Liver (tissue), 9 donors: ENCODE results near the gene PSEN1. TPM values are rescaled to one million over a fixed set of nuclear protein-coding genes. Genes with fewer than 3 reads are reported as not detected.

Source experiments
- DNase-seq: peaks from one replicate; pipeline ENCODE4 v3.0.0-alpha.2; 2017; ENCODE audit warnings: low spot score
- H3K27ac ChIP-seq, 2 donors: one replicate each; pipeline ENCODE4 v1.7.0; 2013; ENCODE audit warnings: inconsistent platforms in 2 of 2, low read length in 2 of 2, control low read depth in 1 of 2, low read depth in 1 of 2, mild to moderate bottlenecking in 1 of 2
- H3K27me3 ChIP-seq, 4 donors: one replicate each; pipeline versions ENCODE4 v1.6.1 to v1.7.0; 2013; ENCODE audit warnings: low read length in 3 of 4, inconsistent platforms in 1 of 4, mild to moderate bottlenecking in 1 of 4, moderate library complexity in 1 of 4; ENCODE audit not compliant: control insufficient read depth in 4 of 4, insufficient read depth in 4 of 4
- H3K36me3 ChIP-seq, 4 donors: one replicate each; pipeline versions ENCODE4 v1.6.1 to v1.7.0; 2013; ENCODE audit warnings: low read length in 3 of 4, mild to moderate bottlenecking in 3 of 4, low read depth in 1 of 4, moderate library complexity in 1 of 4; ENCODE audit not compliant: control insufficient read depth in 4 of 4, insufficient read depth in 3 of 4
- H3K4me1 ChIP-seq, 4 donors: one replicate each; pipeline versions ENCODE4 v1.6.1 to v1.7.0; 2013; ENCODE audit warnings: low read length in 3 of 4, mild to moderate bottlenecking in 3 of 4, moderate library complexity in 1 of 4; ENCODE audit not compliant: control insufficient read depth in 4 of 4, insufficient read depth in 4 of 4
- H3K4me3 ChIP-seq, 3 donors: one replicate each; pipeline versions ENCODE4 v1.6.1 to v1.7.0; 2013; ENCODE audit warnings: low read length in 3 of 3, control low read depth in 1 of 3, low read depth in 1 of 3, mild to moderate bottlenecking in 1 of 3
- H3K9ac ChIP-seq, 2 donors: one replicate each; pipeline ENCODE4 v1.7.0; 2013; ENCODE audit warnings: low read length in 2 of 2, mild to moderate bottlenecking in 2 of 2, moderate library complexity in 2 of 2, control low read depth in 1 of 2, low read depth in 1 of 2
- H3K9me3 ChIP-seq, 4 donors: one replicate each; pipeline versions ENCODE4 v1.6.1 to v1.7.0; 2013; ENCODE audit warnings: low read length in 3 of 4; ENCODE audit not compliant: control insufficient read depth in 4 of 4
- ATF3 ChIP-seq: IDR thresholded peaks from 2 replicates; pipeline ENCODE4 v1.6.1; 2016; ENCODE audit warnings: antibody characterized with exemption
- CTCF ChIP-seq: fragments of 150-350 bp; IDR thresholded peaks from 2 replicates; pipeline ENCODE4 v1.5.1; 2017; ENCODE audit warnings: improper control_type of control experiment, low read depth, low read length; ENCODE audit not compliant: missing input control
- EGR1 ChIP-seq, 2 donors: IDR thresholded peaks; 2 replicates each; pipeline ENCODE4 v1.6.1; 2016 to 2018; ENCODE audit warnings: antibody characterized with exemption in 2 of 2, low read depth in 2 of 2
- FOXA1 ChIP-seq: IDR thresholded peaks from 2 replicates; pipeline ENCODE4 v1.6.1; 2016; ENCODE audit warnings: antibody characterized with exemption
- FOXA2 ChIP-seq: IDR thresholded peaks from 2 replicates; pipeline ENCODE4 v1.6.1; 2016; ENCODE audit warnings: antibody characterized with exemption
- GABPA ChIP-seq, 2 donors: IDR thresholded peaks in 1 of 2; conservative IDR thresholded peaks in 1 of 2; 2 replicates each; pipeline ENCODE4 v1.6.1; 2016; ENCODE audit warnings: antibody characterized with exemption in 2 of 2, mild to moderate bottlenecking in 1 of 2, moderate library complexity in 1 of 2
- HNF4A ChIP-seq, 2 donors: conservative IDR thresholded peaks; 2 replicates each; pipeline ENCODE4 v1.6.1; 2016; ENCODE audit warnings: antibody characterized with exemption in 2 of 2, mild to moderate bottlenecking in 2 of 2
- HNF4G ChIP-seq: IDR thresholded peaks from 2 replicates; pipeline ENCODE4 v1.6.1; 2016; ENCODE audit warnings: antibody characterized with exemption
- JUND ChIP-seq, 2 donors: IDR thresholded peaks; 2 replicates each; pipeline ENCODE4 v1.6.1; 2016; ENCODE audit warnings: antibody characterized with exemption in 2 of 2
- MAX ChIP-seq: IDR thresholded peaks from 2 replicates; pipeline ENCODE4 v1.6.1; 2016; ENCODE audit warnings: antibody characterized with exemption
- NR2F2 ChIP-seq: IDR thresholded peaks from 2 replicates; pipeline ENCODE4 v1.6.1; 2016; ENCODE audit warnings: antibody characterized with exemption
- RAD21 ChIP-seq, 2 donors: IDR thresholded peaks; 2 replicates each; pipeline ENCODE4 v1.6.1; 2016; ENCODE audit warnings: antibody characterized with exemption in 2 of 2, mild to moderate bottlenecking in 2 of 2
- REST ChIP-seq: IDR thresholded peaks from 2 replicates; pipeline ENCODE4 v1.6.1; 2016; ENCODE audit warnings: antibody characterized with exemption, mild to moderate bottlenecking
- RXRA ChIP-seq, 2 donors: IDR thresholded peaks; 2 replicates each; pipeline ENCODE4 v1.6.1; 2017 to 2018; ENCODE audit warnings: antibody characterized with exemption in 2 of 2, mild to moderate bottlenecking in 1 of 2
- SP1 ChIP-seq: IDR thresholded peaks from 2 replicates; pipeline ENCODE4 v1.6.1; 2018; ENCODE audit warnings: antibody characterized with exemption, mild to moderate bottlenecking
- TAF1 ChIP-seq: conservative IDR thresholded peaks from 2 replicates; pipeline ENCODE4 v1.6.1; 2016; ENCODE audit warnings: antibody characterized with exemption, mild to moderate bottlenecking
- YY1 ChIP-seq: IDR thresholded peaks from 2 replicates; pipeline ENCODE4 v1.6.1; 2016; ENCODE audit warnings: antibody characterized with exemption, mild to moderate bottlenecking
- ZBTB33 ChIP-seq: IDR thresholded peaks from 2 replicates; pipeline ENCODE4 v1.6.1; 2016; ENCODE audit warnings: antibody characterized with exemption
- WGBS: extraction: QIAGEN DNeasy Blood & Tissue Kit; methylation state at CpG from one replicate; pipeline ENCODE4 v1.1.7; 2013; 5-methylcytosine and 5-hydroxymethylcytosine counted together
- polyA plus RNA-seq, 2 donors: library from polyadenylated mRNA; stranded (reverse) in 1 of 2; unstranded in 1 of 2; fragments of 200-250 nt in 1 of 2; fragments of >200 nt in 1 of 2; fragmentation: Nextera tagmentation in 1 of 2; extraction: Ambion mirVana in 1 of 2; gene quantifications; one replicate each; pipeline versions ENCODE4 v1.2.1 to v1.2.3, GENCODE V29; 2013 to 2015
- total RNA-seq, 2 donors: library from RNA; depleted of rRNA; stranded (reverse); fragments of >200 nt; gene quantifications; one replicate each; pipeline ENCODE4 v1.2.3, GENCODE V29; 2014
- donor health status: healthy.
- donor health status: healthy.
- donor health status: healthy.
- donor health status: healthy.
- donor health status: healthy.

The PSEN1 gene
- total and polyA plus RNA-seq, 4 donors: 10.4 to 36.2 (median 19.9) TPM

- Histone ChIP-seq H3K36me3 (peaks cover 6 to 47% (median 37%) of the 10 kb centered on the region in 4 donors), H3K4me3 (no peak overlapping the region), H3K4me1 (peaks cover 0 to 10% (median 6%) of the 10 kb centered on the region in 4 donors), H3K27me3 (no peaks in the 10 kb centered on the region), H3K27ac (no peak overlapping the region), H3K9me3 (no peaks in the 10 kb centered on the region), H3K9ac (no peak overlapping the region)
- TF ChIP-seq FOXA2 (no peak), NR2F2 (no peak), HNF4A (conservative IDR thresholded peaks at IDR 0.05) (no peak), REST (no peak), ZBTB33 (no peak), RXRA (IDR thresholded peaks at IDR 0.05) (no peak), JUND (IDR thresholded peaks at IDR 0.05) (no peak), MAX (no peak), ATF3 (no peak), TAF1 (no peak), RAD21 (IDR thresholded peaks at IDR 0.05) (no peak), EGR1 (IDR thresholded peaks at IDR 0.05; ENCODE audit: low read depth in 2 of 2) (no peak), SP1 (no peak), FOXA1 (no peak), HNF4G (no peak)
- WGBS: 53% methylated on average over 3 of the region's 3 CpGs
- DNase-seq: no peak
These were observed 31.3 kb upstream of the PSEN1 start for GRCh38 chr14:73105050-73105449.

GRCh38 chr14:73105727-73106126, 30.6 kb upstream of the PSEN1 start:
- H3K27ac ChIP-seq: no peak overlapping the region
- H3K36me3 ChIP-seq: peaks cover 7 to 46% (median 38%) of the 10 kb centered on the region in 4 donors
- H3K4me3 ChIP-seq: no peak overlapping the region
- peaks cover 0 to 10% (median 6%) of the 10 kb centered on the region in 4 donors for H3K4me1 ChIP-seq
- no peaks in the 10 kb centered on the region for H3K27me3 ChIP-seq
- TF ChIP-seq YY1 (no peak), ATF3 (no peak), MAX (no peak), RXRA (IDR thresholded peaks at IDR 0.05) (no peak), REST (no peak), HNF4A (conservative IDR thresholded peaks at IDR 0.05) (no peak), SP1 (no peak), EGR1 (IDR thresholded peaks at IDR 0.05; ENCODE audit: low read depth in 2 of 2) (no peak), FOXA2 (no peak), JUND (IDR thresholded peaks at IDR 0.05) (no peak), NR2F2 (no peak), RAD21 (IDR thresholded peaks at IDR 0.05) (no peak), GABPA (IDR thresholded peaks at IDR 0.05 in 1 of 2, conservative IDR thresholded peaks at IDR 0.05 in 1 of 2) (no peak), CTCF (no peak), FOXA1 (no peak), HNF4G (no peak)
- no peak for DNase-seq
- H3K9me3 ChIP-seq: no peaks in the 10 kb centered on the region
- H3K9ac ChIP-seq: no peak overlapping the region
- WGBS: 96% methylated on average over 16 of the region's 16 CpGs
